ENCODE results near the gene ABHD15.

ABHD15 gene

GRCh38 chr17:29588562-29589411 is 21.9 kb upstream of the ABHD15 start:
- Mint-ChIP-seq H3K4me1 (ENCODE audit: low read depth) (peaks cover 65% of the 10 kb centered on the region), H3K27ac (peak overlapping the region; percentile 92), H3K36me3 (no peaks in the 10 kb centered on the region), H3K9me3 (ENCODE audit: low read depth) (no peaks in the 10 kb centered on the region), H3K27me3 (no peaks in the 10 kb centered on the region), H3K4me3 (peak overlapping the region; percentile 97)

- peak overlapping the region; percentile 92 for H3K27ac Mint-ChIP-seq
- no peaks in the 10 kb centered on the region for H3K9me3 Mint-ChIP-seq (ENCODE audit: low read depth)
- H3K36me3 Mint-ChIP-seq, result no peaks in the 10 kb centered on the region
- no peaks in the 10 kb centered on the region for H3K27me3 Mint-ChIP-seq
- H3K4me3 Mint-ChIP-seq, result peak overlapping the region; percentile 97
- peaks cover 66% of the 10 kb centered on the region for H3K4me1 Mint-ChIP-seq (ENCODE audit: low read depth)
These were observed 21.3 kb upstream of the ABHD15 start for GRCh38 chr17:29588017-29588561.

- no peaks in the 10 kb centered on the region for H3K9me3 Mint-ChIP-seq (ENCODE audit: low read depth)
These were observed 20.8 kb upstream of the ABHD15 start for GRCh38 chr17:29587591-29587990.

GRCh38 chr17:29586676-29587469 is 20.0 kb upstream of the ABHD15 start:
- Mint-ChIP-seq H3K4me3 (peak overlapping the region; percentile 97), H3K27ac (peak overlapping the region; percentile 92), H3K9me3 (ENCODE audit: low read depth) (no peaks in the 10 kb centered on the region), H3K36me3 (no peaks in the 10 kb centered on the region), H3K4me1 (ENCODE audit: low read depth) (peaks cover 58% of the 10 kb centered on the region), H3K27me3 (no peaks in the 10 kb centered on the region)

More at GRCh38 chr17:29587591-29587990, 20.8 kb upstream of the ABHD15 start:
- no peaks in the 10 kb centered on the region for H3K36me3 Mint-ChIP-seq
- H3K27me3 Mint-ChIP-seq, result no peaks in the 10 kb centered on the region
- peak overlapping the region; percentile 97 for H3K4me3 Mint-ChIP-seq
- peaks cover 63% of the 10 kb centered on the region for H3K4me1 Mint-ChIP-seq (ENCODE audit: low read depth)
- peak overlapping the region; percentile 92 for H3K27ac Mint-ChIP-seq

- peaks cover 3% of the 10 kb centered on the region for H3K36me3 Mint-ChIP-seq
- H3K27me3 Mint-ChIP-seq, result no peaks in the 10 kb centered on the region
- H3K4me1 Mint-ChIP-seq (ENCODE audit: low read depth), result peaks cover 49% of the 10 kb centered on the region
- H3K9me3 Mint-ChIP-seq (ENCODE audit: low read depth), result no peaks in the 10 kb centered on the region
- H3K27ac Mint-ChIP-seq, result no peak overlapping the region
- peak overlapping the region; percentile 23 for H3K4me3 Mint-ChIP-seq
These were observed 18.4 kb upstream of the ABHD15 start for GRCh38 chr17:29585080-29585751.

- H3K27me3 Mint-ChIP-seq, result no peaks in the 10 kb centered on the region
- H3K4me1 Mint-ChIP-seq (ENCODE audit: low read depth), result peaks cover 45% of the 10 kb centered on the region
- no peaks in the 10 kb centered on the region for H3K9me3 Mint-ChIP-seq (ENCODE audit: low read depth)
- peak overlapping the region; percentile 78 for H3K27ac Mint-ChIP-seq
- peak overlapping the region; percentile 59 for H3K4me3 Mint-ChIP-seq
- H3K36me3 Mint-ChIP-seq, result peaks cover 3% of the 10 kb centered on the region
These were observed 17.7 kb upstream of the ABHD15 start for GRCh38 chr17:29584452-29585079.

GRCh38 chr17:29583324-29584248 is 16.7 kb upstream of the ABHD15 start:
- peak overlapping the region; percentile 6 for H3K4me3 Mint-ChIP-seq
- peak overlapping the region; percentile 50 for H3K27ac Mint-ChIP-seq
- peaks cover 3% of the 10 kb centered on the region for H3K36me3 Mint-ChIP-seq
- H3K9me3 Mint-ChIP-seq (ENCODE audit: low read depth), result no peaks in the 10 kb centered on the region
- H3K27me3 Mint-ChIP-seq, result no peaks in the 10 kb centered on the region
- H3K4me1 Mint-ChIP-seq (ENCODE audit: low read depth), result peaks cover 45% of the 10 kb centered on the region

- Mint-ChIP-seq H3K27ac (no peak overlapping the region), H3K9me3 (ENCODE audit: low read depth) (no peaks in the 10 kb centered on the region)
These were observed 15.9 kb upstream of the ABHD15 start for GRCh38 chr17:29582772-29583171.

GRCh38 chr17:29582254-29582765 is 15.5 kb upstream of the ABHD15 start:
- Mint-ChIP-seq H3K27me3 (no peaks in the 10 kb centered on the region), H3K4me1 (ENCODE audit: low read depth) (peaks cover 37% of the 10 kb centered on the region), H3K4me3 (no peak overlapping the region), H3K9me3 (ENCODE audit: low read depth) (no peaks in the 10 kb centered on the region), H3K36me3 (peaks cover 3% of the 10 kb centered on the region), H3K27ac (peak overlapping the region; percentile 58)

More at GRCh38 chr17:29582772-29583171, 15.9 kb upstream of the ABHD15 start:
- Mint-ChIP-seq H3K4me3 (no peak overlapping the region), H3K4me1 (ENCODE audit: low read depth) (peaks cover 41% of the 10 kb centered on the region), H3K36me3 (peaks cover 3% of the 10 kb centered on the region), H3K27me3 (no peaks in the 10 kb centered on the region)

GRCh38 chr17:29581583-29582253 is 14.9 kb upstream of the ABHD15 start:
- Mint-ChIP-seq H3K27me3 (no peaks in the 10 kb centered on the region), H3K36me3 (peaks cover 3% of the 10 kb centered on the region), H3K27ac (peak overlapping the region; percentile 58), H3K9me3 (ENCODE audit: low read depth) (no peaks in the 10 kb centered on the region), H3K4me1 (ENCODE audit: low read depth) (peaks cover 33% of the 10 kb centered on the region), H3K4me3 (no peak overlapping the region)

- no peaks in the 10 kb centered on the region for H3K27me3 Mint-ChIP-seq
- no peaks in the 10 kb centered on the region for H3K9me3 Mint-ChIP-seq (ENCODE audit: low read depth)
- H3K4me1 Mint-ChIP-seq (ENCODE audit: low read depth), result peaks cover 18% of the 10 kb centered on the region
- peaks cover 3% of the 10 kb centered on the region for H3K36me3 Mint-ChIP-seq
- peak overlapping the region; percentile 56 for H3K4me3 Mint-ChIP-seq
- peak overlapping the region; percentile 93 for H3K27ac Mint-ChIP-seq
These were observed 13.3 kb upstream of the ABHD15 start for GRCh38 chr17:29579866-29580771.
